ENCODE results near the gene TSEN15. TPM values are rescaled to one million over a fixed set of nuclear protein-coding genes. Genes with fewer than 3 reads are reported as not detected.

The TSEN15 gene
- total and polyA plus RNA-seq, 2 of the 13 experiments (the other 11 are each of a cell fraction or from before 2014, with no cell fraction given), result 25.6 to 35.8 TPM

GRCh38 chr1:184056921-184057555 lies 5.5 kb downstream of the TSEN15 start:
- Histone ChIP-seq H3K4me1 (ENCODE audit: insufficient read depth, low read length) (peaks cover 23% of the 10 kb centered on the region), H3K36me3 (replicated peaks in 1 of 2; ENCODE audit: control insufficient read depth in 1 of 2, insufficient read depth in 2 of 2, low read length in 2 of 2) (peaks cover 3 to 21% of the 10 kb centered on the region in 2 experiments), H3K79me2 (ENCODE audit: insufficient read depth, low read length) (peaks cover 16% of the 10 kb centered on the region), H3K27ac (ENCODE audit: extremely low read length, insufficient read depth, low read length) (no peak overlapping the region), H3K4me3 (replicated peaks in 1 of 3; ENCODE audit: insufficient read depth in 1 of 3, low read depth in 2 of 3, low read length in 3 of 3) (no peak overlapping the region), H3K9me3 (ENCODE audit: low read length) (no peaks in the 10 kb centered on the region), H3K4me2 (ENCODE audit: low read depth, low read length) (no peak overlapping the region), H2AFZ (ENCODE audit: low read length) (no peak overlapping the region), H3K9ac (ENCODE audit: insufficient read depth, low read depth, low read length) (no peak overlapping the region), H3K27me3 (ENCODE audit: control insufficient read depth in 1 of 2, insufficient read depth in 2 of 2, low read length in 2 of 2) (no peaks in the 10 kb centered on the region), H4K20me1 (ENCODE audit: insufficient read depth, low read length) (no peaks in the 10 kb centered on the region)
- TF ChIP-seq AKAP8 (CRISPR knock-in tag; IDR thresholded peaks at IDR 0.05), result no peak
- TF ChIP-seq HIC2 (CRISPR knock-in tag; IDR thresholded peaks at IDR 0.05; ENCODE audit: low read depth), result no peak
- no peak for TF ChIP-seq HMG20B (CRISPR knock-in tag; conservative IDR thresholded peaks at IDR 0.05)
- no peak for TF ChIP-seq TSC22D2 (CRISPR knock-in tag; IDR thresholded peaks at IDR 0.05; ENCODE audit: borderline replicate concordance)
- no peak for TF ChIP-seq SALL2 (CRISPR knock-in tag; IDR thresholded peaks at IDR 0.05)
- TF ChIP-seq GMEB2 (CRISPR knock-in tag; IDR thresholded peaks at IDR 0.05; ENCODE audit: low read depth), result no peak
- TF ChIP-seq ZSCAN20 (CRISPR knock-in tag; IDR thresholded peaks at IDR 0.05; ENCODE audit: borderline replicate concordance), result no peak
- no peak for TF ChIP-seq HMGA1 (CRISPR knock-in tag; conservative IDR thresholded peaks at IDR 0.05)
- TF ChIP-seq MTERF4 (CRISPR knock-in tag; IDR thresholded peaks at IDR 0.05), result no peak
- TF ChIP-seq ARID3A (IDR thresholded peaks at IDR 0.05; ENCODE audit: low read depth, low read length), result no peak
- TF ChIP-seq DDIT3 (CRISPR knock-in tag; IDR thresholded peaks at IDR 0.05), result no peak
- TF ChIP-seq KDM4B (CRISPR knock-in tag; IDR thresholded peaks at IDR 0.05), result no peak
- TF ChIP-seq TCF7 (IDR thresholded peaks at IDR 0.05; ENCODE audit: low read depth), result no peak
- TF ChIP-seq RBFOX2 (IDR thresholded peaks at IDR 0.05; ENCODE audit: low read depth, low read length), result no peak
- TF ChIP-seq THAP8 (CRISPR knock-in tag; IDR thresholded peaks at IDR 0.05; ENCODE audit: borderline replicate concordance), result no peak
- TF ChIP-seq ZNF317 (CRISPR knock-in tag; IDR thresholded peaks at IDR 0.05), result no peak
- FAIRE-seq (no peak), ATAC-seq (no peak), DNase-seq (ENCODE audit: low spot score) (no peak)
- no TSS peak for BruUV-seq (replicated peaks)
- POLR2A ChIA-PET, result no interaction called here
- intact Hi-C loops (cut with micrococcal nuclease; ENCODE audit: unreplicated experiment), result no loop called here
- in situ Hi-C loops (cut with HindIII; ENCODE audit: extremely low pct_ligation_motif_present, low pct_unique_long_range_greater_than_20kb), result no loop called here
- WGBS (ENCODE audit: low lambda C conversion rate), result 85% methylated on average over 2 of the region's 2 CpGs
- CTCF ChIA-PET (ENCODE audit: low intra/inter-chr PET ratio, low total read pairs), result no interaction called here

All from HepG2 (cell line).